ENCODE data around the gene BSCL2.
"Not testable (repeated sequence)": the region's sequence is repeated elsewhere in the genome, so short reads cannot be mapped to it uniquely, and the experiment has no call there.

Gene BSCL2

GRCh38 chr11:62707277-62707861 lies at the start of gene BSCL2, which contains the start of gene GNG3:
BSCL2 (minus strand) TSS chr11:62707424; CDS start chr11:62707195, 229 bp downstream.
GNG3 (plus strand) TSS chr11:62707676; CDS start chr11:62708296, 620 bp downstream.
- DNase-seq = peak; percentile 49

- DNase-seq = no peak
Observed at GRCh38 chr11:62755086-62755615, 47.9 kb upstream of the BSCL2 start.

GRCh38 chr11:62753736-62754603 lies 46.7 kb upstream of the BSCL2 start, which contains the start of gene ZBTB3:
ZBTB3 (minus strand) TSS chr11:62754160; CDS start chr11:62753664, 496 bp downstream.
- DNase-seq = peak; percentile 99

- DNase-seq = no peak
Observed at GRCh38 chr11:62752994-62753735, 45.9 kb upstream of the BSCL2 start.

- DNase-seq = no peak
Observed at GRCh38 chr11:62752177-62752785, 45.1 kb upstream of the BSCL2 start.

GRCh38 chr11:62749931-62750330 lies 42.7 kb upstream of the BSCL2 start:
- DNase-seq = not testable (repeated sequence)

GRCh38 chr11:62747475-62748160 lies 40.4 kb upstream of the BSCL2 start:
- DNase-seq = no peak

GRCh38 chr11:62737196-62737595 lies 30.0 kb upstream of the BSCL2 start:
- no peak for DNase-seq

GRCh38 chr11:62732830-62733229 lies 25.6 kb upstream of the BSCL2 start:
- DNase-seq = no peak

- not testable (repeated sequence) for DNase-seq
Observed at GRCh38 chr11:62730076-62730475, 22.9 kb upstream of the BSCL2 start.

- DNase-seq = peak; percentile 93
Observed at GRCh38 chr11:62728171-62728988, 21.2 kb upstream of the BSCL2 start, which contains the start of gene TTC9C. TTC9C (plus strand) TSS chr11:62728486; CDS start chr11:62728849, 363 bp downstream.

GRCh38 chr11:62727872-62728170 lies 20.6 kb upstream of the BSCL2 start:
- peak; percentile 95 for DNase-seq

GRCh38 chr11:62727165-62727871 lies 20.1 kb upstream of the BSCL2 start, which contains the start of gene HNRNPUL2:
HNRNPUL2 (minus strand) TSS chr11:62727457; CDS start chr11:62727156, 301 bp downstream.
- peak; percentile 99 for DNase-seq

- no peak for DNase-seq
Observed at GRCh38 chr11:62726915-62727164, 19.6 kb upstream of the BSCL2 start.

GRCh38 chr11:62726156-62726914 lies 19.1 kb upstream of the BSCL2 start:
- no peak for DNase-seq

- no peak for DNase-seq
Observed at GRCh38 chr11:62725646-62726045, 18.4 kb upstream of the BSCL2 start.

GRCh38 chr11:62724171-62724570 lies 16.9 kb upstream of the BSCL2 start:
- DNase-seq = no peak

GRCh38 chr11:62721994-62722393 lies 14.8 kb upstream of the BSCL2 start:
- no peak for DNase-seq

- DNase-seq = no peak
Observed at GRCh38 chr11:62719302-62719978, 12.2 kb upstream of the BSCL2 start.
